ENCODE data around the gene DIPK1A.

Gene DIPK1A

DNA sequence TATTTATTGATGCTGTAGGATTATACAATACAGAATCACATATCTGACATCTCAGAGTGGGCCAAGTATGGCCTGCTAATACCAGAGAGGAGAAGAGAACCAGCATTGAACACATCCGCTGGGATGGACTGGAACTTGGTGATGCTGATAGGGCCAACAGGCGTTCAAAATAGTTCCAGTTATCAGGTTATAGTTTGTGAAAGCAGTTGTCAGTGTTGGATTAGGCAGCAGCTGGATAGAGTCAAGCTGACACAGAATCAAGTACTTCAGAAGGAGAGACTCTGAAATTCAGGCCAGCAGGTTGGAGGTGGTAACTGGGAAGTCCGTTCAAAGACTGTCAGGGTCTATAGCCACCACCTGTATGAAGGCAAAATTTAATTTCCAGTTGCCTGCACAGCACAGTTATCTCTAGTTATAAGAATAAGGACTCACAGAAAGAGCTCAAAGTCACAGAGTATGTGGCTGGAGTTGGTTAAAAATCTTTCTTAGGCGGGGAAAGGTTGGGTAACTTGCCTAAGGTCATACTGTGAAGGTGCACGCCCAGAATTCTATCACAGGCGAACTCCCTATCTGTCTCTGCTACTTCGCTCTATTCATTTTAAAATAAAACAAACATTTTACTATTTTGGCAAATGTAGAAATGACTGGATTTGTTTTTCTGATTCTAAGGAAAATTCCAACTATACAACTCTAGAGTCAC lies 9.9 kb upstream of the DIPK1A start:
- DNase-seq (ENCODE audit: low read depth) = no peak
- no peak overlapping the region for H3K4me3 ChIP-seq (ENCODE audit: low read length)
- TF ChIP-seq, protein P1, sequence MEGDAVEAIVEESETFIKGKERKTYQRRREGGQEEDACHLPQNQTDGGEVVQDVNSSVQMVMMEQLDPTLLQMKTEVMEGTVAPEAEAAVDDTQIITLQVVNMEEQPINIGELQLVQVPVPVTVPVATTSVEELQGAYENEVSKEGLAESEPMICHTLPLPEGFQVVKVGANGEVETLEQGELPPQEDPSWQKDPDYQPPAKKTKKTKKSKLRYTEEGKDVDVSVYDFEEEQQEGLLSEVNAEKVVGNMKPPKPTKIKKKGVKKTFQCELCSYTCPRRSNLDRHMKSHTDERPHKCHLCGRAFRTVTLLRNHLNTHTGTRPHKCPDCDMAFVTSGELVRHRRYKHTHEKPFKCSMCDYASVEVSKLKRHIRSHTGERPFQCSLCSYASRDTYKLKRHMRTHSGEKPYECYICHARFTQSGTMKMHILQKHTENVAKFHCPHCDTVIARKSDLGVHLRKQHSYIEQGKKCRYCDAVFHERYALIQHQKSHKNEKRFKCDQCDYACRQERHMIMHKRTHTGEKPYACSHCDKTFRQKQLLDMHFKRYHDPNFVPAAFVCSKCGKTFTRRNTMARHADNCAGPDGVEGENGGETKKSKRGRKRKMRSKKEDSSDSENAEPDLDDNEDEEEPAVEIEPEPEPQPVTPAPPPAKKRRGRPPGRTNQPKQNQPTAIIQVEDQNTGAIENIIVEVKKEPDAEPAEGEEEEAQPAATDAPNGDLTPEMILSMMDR (conservative IDR thresholded peaks at IDR 0.05; ENCODE audit: low read depth, low read length) = no peak

DNA sequence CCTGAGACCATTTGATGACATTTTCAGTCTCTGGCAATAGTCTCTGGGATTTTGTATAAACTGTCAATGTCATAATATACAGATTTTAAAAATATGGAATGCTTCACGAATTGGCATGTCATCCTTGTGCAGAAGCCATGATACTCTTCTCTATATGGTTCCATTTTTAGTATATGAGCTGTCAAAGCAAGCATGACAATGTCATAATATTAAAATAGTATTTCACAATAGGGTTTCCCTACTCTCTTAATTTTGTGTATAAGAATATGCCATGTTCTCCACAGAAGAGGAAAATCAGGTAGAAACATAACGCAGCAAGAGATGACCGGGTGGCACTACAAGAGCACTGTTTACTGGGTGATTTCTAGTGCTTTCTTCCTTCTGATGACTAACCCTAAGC lies 8.3 kb upstream of the DIPK1A start:
- H3K4me3 ChIP-seq (ENCODE audit: low read length) = no peak overlapping the region
- DNase-seq (ENCODE audit: low read depth) = no peak
- TF ChIP-seq, protein P1 (conservative IDR thresholded peaks at IDR 0.05; ENCODE audit: low read depth, low read length) = no peak

DNA sequence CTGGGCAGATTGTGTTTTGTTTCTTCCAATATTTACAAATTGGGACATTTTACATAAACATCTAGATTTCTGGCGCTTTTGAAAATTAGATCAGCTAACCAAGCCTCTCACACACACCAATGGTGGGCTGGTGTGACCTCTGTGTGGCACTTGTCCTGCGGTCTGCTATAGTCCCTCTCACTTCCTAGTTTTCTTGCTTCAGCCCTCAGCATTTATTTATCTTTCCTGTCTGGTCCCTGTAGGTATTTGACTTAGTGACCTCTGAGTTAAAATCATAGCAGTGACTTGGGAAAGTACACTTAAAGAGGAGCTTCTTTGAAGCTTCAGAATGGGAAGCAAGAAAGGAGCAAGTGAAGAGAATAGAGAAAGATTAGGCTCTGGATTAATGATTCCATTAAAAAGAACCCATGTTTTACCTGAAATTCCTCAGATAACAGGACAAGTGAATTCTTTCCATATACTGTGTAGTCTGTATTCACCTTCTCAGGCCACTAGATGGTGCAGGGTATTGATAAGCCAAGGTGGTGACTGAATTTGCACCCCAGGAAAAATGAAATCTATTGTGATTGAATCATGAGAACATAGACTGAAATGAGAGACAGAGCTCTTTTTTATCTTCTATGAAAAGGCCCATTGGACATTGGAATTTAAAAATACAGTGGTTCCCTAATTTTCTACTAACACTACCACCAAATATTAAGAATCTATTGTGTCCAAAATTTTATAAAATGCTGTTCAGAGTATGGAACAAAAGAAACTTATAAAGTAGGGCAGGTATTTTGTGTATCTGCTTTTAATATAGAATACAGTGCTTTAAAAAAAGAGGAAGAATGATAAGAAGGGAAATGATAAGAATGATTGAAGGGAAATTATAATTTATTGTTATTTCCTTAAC lies 7.1 kb upstream of the DIPK1A start:
- TF ChIP-seq, protein P1 (conservative IDR thresholded peaks at IDR 0.05; ENCODE audit: low read depth, low read length) = peak; percentile 74
- no peak overlapping the region for H3K4me3 ChIP-seq (ENCODE audit: low read length)
- no peak for DNase-seq (ENCODE audit: low read depth)

DNA sequence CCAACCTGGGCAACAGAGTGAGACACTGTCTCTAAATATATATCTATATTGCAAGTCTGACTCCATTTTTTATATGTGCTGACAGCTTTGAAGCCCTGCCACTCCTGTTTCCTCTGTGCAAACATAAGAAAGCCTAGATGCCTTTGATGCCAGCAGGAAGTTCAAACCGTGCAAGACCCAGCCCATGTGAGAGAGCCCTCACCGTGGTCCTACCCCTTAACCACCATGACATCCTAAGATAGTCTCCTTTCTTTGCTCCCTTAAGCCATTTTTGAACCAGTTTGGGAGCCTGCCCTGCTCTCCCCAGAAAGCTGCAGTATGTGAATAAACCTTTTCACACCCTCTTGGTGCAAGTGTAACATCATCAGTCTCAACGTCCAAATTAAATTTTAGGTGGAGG lies 3.7 kb upstream of the DIPK1A start:
- TF ChIP-seq, protein P1 (conservative IDR thresholded peaks at IDR 0.05; ENCODE audit: low read depth, low read length) = no peak
- no peak for DNase-seq (ENCODE audit: low read depth)
- no peak overlapping the region for H3K4me3 ChIP-seq (ENCODE audit: low read length)

DNA sequence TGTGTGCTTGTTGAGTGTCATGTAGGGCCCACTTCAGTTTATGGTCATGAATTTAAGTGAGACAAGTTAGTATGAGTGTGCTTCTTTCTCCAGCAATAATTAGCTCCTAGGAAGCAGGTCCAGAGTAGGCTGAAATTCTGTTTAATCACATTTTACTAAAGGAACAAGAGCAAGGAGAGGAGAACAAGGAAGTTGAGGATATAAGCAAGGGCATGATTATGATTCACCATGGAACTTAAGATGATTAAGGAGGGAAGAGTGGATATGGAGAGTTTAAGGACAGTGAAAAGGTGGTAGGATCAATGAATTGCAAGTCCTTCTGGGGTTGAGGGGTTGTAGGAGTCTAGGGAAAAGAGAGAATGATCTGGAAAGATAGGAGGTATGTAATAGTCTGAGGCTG lies 3.1 kb upstream of the DIPK1A start:
- no peak for DNase-seq (ENCODE audit: low read depth)
- TF ChIP-seq, protein P1 (conservative IDR thresholded peaks at IDR 0.05; ENCODE audit: low read depth, low read length) = no peak

DNA sequence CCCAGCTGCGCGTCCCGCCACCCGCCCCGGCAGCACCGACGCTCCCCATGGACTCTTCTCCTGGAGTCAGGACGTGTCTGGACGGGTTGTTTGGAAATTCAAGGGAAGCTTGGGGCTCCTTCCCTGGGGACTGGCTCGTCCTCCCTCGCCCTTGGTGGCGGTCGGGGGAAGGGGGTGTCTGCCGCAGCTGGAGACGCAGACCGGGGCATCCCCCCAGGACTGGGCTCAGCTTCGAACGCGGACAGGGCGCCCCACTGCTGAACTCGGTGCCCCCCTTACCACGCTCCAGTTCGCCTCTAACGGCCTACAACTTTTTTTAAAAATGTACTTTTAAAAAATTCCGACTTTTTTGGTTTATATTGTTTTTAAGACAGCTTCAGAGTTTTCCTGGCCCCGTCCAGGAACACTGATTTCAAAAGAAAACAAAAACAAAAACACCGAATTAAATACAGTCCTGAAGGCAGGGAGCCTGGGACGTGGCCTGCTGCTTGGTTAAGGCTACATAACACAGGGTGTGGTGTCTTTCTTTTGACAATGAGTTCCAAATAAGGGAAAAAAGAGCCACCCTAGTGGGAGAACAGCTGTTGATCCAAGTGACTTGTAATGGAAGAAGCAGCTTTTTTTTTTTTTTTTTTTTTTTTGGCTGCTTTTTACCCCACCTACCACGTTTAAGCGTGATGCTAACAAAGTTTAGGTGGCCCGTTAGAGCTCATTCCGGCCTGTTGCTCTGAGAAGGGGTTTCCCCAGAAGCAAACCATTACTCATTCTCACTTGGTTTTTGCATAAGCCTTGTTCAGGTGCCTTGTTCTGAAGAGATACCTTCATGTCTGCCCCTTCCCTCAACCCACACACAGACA lies 862 bp upstream of the DIPK1A start:
- DNase-seq (ENCODE audit: low read depth) = no peak
- TF ChIP-seq, protein P1 (conservative IDR thresholded peaks at IDR 0.05; ENCODE audit: low read depth, low read length) = no peak
- H3K4me3 ChIP-seq (ENCODE audit: low read length) = peak overlapping the region; percentile 77

More for the DNA sequence above, 3.1 kb upstream of the DIPK1A start:
- H3K4me3 ChIP-seq (ENCODE audit: low read length) = no peak overlapping the region

All from retinal pigment epithelial cell (primary cell).